PFSK-1 (cell line): ENCODE measurements around the gene C15orf61.

Experiments used
- FOXP2 ChIP-seq: optimal IDR thresholded peaks from 2 replicates; pipeline ENCODE3; 2011; ENCODE audit warnings: borderline replicate concordance, control low read depth, inconsistent platforms; ENCODE audit not compliant: insufficient read depth; ENCODE audit errors: extremely low read length, extremely low read depth
- POLR2AphosphoS5 ChIP-seq: IDR thresholded peaks from 2 replicates; pipeline ENCODE4 v1.6.1; 2012; ENCODE audit warnings: low read depth, mild to moderate bottlenecking, control low read depth, low read length, moderate library complexity
- REST ChIP-seq, 2 experiments: IDR thresholded peaks; 2 replicates each; pipeline versions ENCODE4 v1.6.1 to v1.8.0; 2011 to 2012; ENCODE audit warnings: low read depth in 2 of 2, low read length in 2 of 2, control low read depth in 1 of 2, inconsistent platforms in 1 of 2, mild to moderate bottlenecking in 1 of 2, moderate library complexity in 1 of 2; ENCODE audit not compliant: insufficient read depth in 1 of 2
- SIN3A ChIP-seq: IDR thresholded peaks from 2 replicates; pipeline ENCODE4 v1.6.1; 2012; ENCODE audit warnings: mild to moderate bottlenecking, low read length, moderate library complexity, borderline replicate concordance; ENCODE audit not compliant: insufficient read depth
- TAF1 ChIP-seq: IDR thresholded peaks from 2 replicates; pipeline ENCODE4 v1.6.1; 2012; ENCODE audit warnings: low read length, control low read depth, borderline replicate concordance; ENCODE audit not compliant: insufficient read depth

The C15orf61 gene

GRCh38 chr15:67560320-67560719 is 39.4 kb downstream of the C15orf61 start:
- no peak for TF ChIP-seq REST (IDR thresholded peaks at IDR 0.05; ENCODE audit: insufficient read depth in 1 of 2, low read depth in 2 of 2, low read length in 2 of 2)
- no peak for TF ChIP-seq TAF1
- no peak for TF ChIP-seq FOXP2
- no peak for TF ChIP-seq POLR2AphosphoS5
- no peak for TF ChIP-seq SIN3A

- TF ChIP-seq POLR2AphosphoS5 (no peak), SIN3A (no peak), TAF1 (no peak), REST (IDR thresholded peaks at IDR 0.05; ENCODE audit: insufficient read depth in 1 of 2, low read depth in 2 of 2, low read length in 2 of 2) (no peak), FOXP2 (no peak)
These were observed 42.2 kb downstream of the C15orf61 start for GRCh38 chr15:67563092-67563491.

GRCh38 chr15:67564021-67564967 is 43.4 kb downstream of the C15orf61 start:
- TF ChIP-seq REST (IDR thresholded peaks at IDR 0.05; ENCODE audit: insufficient read depth in 1 of 2, low read depth in 2 of 2, low read length in 2 of 2) = no peak

- TF ChIP-seq REST (IDR thresholded peaks at IDR 0.05; ENCODE audit: insufficient read depth in 1 of 2, low read depth in 2 of 2, low read length in 2 of 2) (no peak), POLR2AphosphoS5 (no peak), SIN3A (no peak), TAF1 (no peak), FOXP2 (no peak)
These were observed 44.0 kb downstream of the C15orf61 start for GRCh38 chr15:67564968-67565345.
